Glutamatergic neuron (in vitro differentiated cells): ENCODE results near the gene TOX2. TPM values are rescaled to one million over a fixed set of nuclear protein-coding genes. Genes with fewer than 3 reads are reported as not detected.

ENCODE experiments used
- DNase-seq: peaks from one replicate; pipeline ENCODE4 v3.0.0; 2022
- H3K27ac Mint-ChIP-seq: one replicate; pipeline ENCODE4 v1.8.0; 2020; ENCODE audit warnings: mild to moderate bottlenecking, mixed read lengths, inconsistent platforms; ENCODE audit not compliant: unreplicated experiment
- H3K27me3 Mint-ChIP-seq: one replicate; pipeline ENCODE4 v1.8.0; 2020; ENCODE audit warnings: mild to moderate bottlenecking, moderate library complexity, mixed read lengths, inconsistent platforms; ENCODE audit not compliant: unreplicated experiment
- H3K36me3 Mint-ChIP-seq: one replicate; pipeline ENCODE4 v1.8.0; 2020; ENCODE audit warnings: mild to moderate bottlenecking, mixed read lengths, inconsistent platforms; ENCODE audit not compliant: unreplicated experiment
- H3K4me1 Mint-ChIP-seq: one replicate; pipeline ENCODE4 v1.8.0; 2020; ENCODE audit warnings: mild to moderate bottlenecking, low read depth, mixed read lengths, inconsistent platforms; ENCODE audit not compliant: unreplicated experiment
- H3K4me3 Mint-ChIP-seq: one replicate; pipeline ENCODE4 v1.8.0; 2020; ENCODE audit warnings: mild to moderate bottlenecking, mixed read lengths, inconsistent platforms; ENCODE audit not compliant: unreplicated experiment
- H3K9me3 Mint-ChIP-seq: one replicate; pipeline ENCODE4 v1.8.0; 2020; ENCODE audit warnings: mild to moderate bottlenecking, moderate library complexity, mixed read lengths, inconsistent platforms; ENCODE audit not compliant: unreplicated experiment
- total RNA-seq: library from RNA; stranded (reverse); fragmentation: NEBNext Ultra II Directional; extraction: Animal tissue kit (Norgen Biotek cat#: 25700); gene quantifications from one replicate; pipeline ENCODE4 v1.2.1, GENCODE V29; 2021; ENCODE audit not compliant: unreplicated experiment
- TF ChIP-seq, protein P1 (sequence below): fragments of 200-600 bp; sonication (generic); IDR thresholded peaks from one replicate; pipeline ENCODE4 v1.5.0; 2021; ENCODE audit not compliant: partially characterized antibody, unreplicated experiment

TOX2 gene
- total RNA-seq, 1 donor from 2014 or later, result 11.0 TPM

DNA sequence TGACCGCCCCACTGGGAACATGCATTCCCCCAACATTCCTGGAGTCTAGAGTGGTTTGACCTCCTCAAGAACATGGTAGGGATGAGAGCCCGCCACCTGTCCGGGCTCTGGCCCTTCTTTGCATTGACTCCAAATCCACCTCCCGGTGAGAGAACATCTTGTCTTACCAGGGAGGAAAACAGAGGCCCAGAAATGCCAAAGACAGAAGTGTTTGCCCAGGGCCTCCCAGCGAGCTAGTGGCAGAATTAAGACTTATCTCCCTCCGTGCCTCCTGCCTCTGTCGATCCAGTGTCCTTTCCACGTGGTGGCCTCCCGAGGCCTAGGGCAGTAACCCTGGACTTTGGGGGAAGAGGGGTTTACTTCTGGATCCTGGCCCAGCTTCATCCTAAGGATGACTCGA, 137.5 kb downstream of the TOX2 start:
- TF ChIP-seq, protein P1, sequence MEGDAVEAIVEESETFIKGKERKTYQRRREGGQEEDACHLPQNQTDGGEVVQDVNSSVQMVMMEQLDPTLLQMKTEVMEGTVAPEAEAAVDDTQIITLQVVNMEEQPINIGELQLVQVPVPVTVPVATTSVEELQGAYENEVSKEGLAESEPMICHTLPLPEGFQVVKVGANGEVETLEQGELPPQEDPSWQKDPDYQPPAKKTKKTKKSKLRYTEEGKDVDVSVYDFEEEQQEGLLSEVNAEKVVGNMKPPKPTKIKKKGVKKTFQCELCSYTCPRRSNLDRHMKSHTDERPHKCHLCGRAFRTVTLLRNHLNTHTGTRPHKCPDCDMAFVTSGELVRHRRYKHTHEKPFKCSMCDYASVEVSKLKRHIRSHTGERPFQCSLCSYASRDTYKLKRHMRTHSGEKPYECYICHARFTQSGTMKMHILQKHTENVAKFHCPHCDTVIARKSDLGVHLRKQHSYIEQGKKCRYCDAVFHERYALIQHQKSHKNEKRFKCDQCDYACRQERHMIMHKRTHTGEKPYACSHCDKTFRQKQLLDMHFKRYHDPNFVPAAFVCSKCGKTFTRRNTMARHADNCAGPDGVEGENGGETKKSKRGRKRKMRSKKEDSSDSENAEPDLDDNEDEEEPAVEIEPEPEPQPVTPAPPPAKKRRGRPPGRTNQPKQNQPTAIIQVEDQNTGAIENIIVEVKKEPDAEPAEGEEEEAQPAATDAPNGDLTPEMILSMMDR, result no peak
- no peak for DNase-seq
- Mint-ChIP-seq H3K27me3 (peaks cover 5% of the 10 kb centered on the region), H3K9me3 (no peaks in the 10 kb centered on the region), H3K27ac (no peak overlapping the region), H3K36me3 (no peaks in the 10 kb centered on the region), H3K4me1 (no peaks in the 10 kb centered on the region), H3K4me3 (no peak overlapping the region)

DNA sequence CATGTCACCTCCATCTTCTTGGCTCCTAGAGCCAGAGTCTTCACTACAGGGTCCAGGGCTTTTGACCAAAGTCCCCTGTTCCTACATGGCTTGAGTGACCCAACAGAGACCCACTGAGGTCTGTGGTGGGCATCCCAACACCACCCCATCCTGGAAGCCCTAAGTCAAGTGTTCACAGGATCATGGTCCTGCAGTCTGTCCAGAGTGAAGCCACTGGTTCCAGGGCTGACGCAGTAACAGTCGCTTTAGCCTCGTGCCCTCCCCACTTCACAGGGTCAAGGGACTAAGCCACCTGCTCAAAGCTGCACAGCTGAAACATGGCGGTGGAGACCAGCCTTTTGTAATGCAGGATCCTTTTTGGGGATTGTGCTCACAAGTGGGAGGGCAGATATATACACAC, 138.4 kb downstream of the TOX2 start:
- Mint-ChIP-seq H3K27me3 (peaks cover 5% of the 10 kb centered on the region), H3K9me3 (no peaks in the 10 kb centered on the region), H3K4me3 (no peak overlapping the region), H3K27ac (no peak overlapping the region), H3K4me1 (no peaks in the 10 kb centered on the region), H3K36me3 (no peaks in the 10 kb centered on the region)
- TF ChIP-seq, protein P1, result no peak
- no peak for DNase-seq

DNA sequence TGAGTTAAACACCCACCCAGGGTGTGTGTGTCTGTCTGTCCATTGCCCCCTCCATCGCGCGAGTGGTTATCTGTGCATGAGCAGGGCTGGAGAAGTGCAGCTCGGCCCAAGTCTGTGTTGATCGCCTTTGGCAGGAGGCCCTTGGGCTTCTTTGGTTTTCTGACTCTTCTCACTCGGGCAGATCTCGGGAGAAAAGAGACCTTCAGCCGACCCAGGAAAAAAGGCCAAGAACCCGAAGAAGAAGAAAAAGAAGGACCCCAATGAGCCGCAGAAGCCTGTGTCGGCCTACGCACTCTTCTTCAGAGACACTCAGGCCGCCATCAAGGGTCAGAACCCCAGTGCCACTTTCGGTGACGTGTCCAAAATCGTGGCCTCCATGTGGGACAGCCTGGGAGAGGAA, 139.5 kb downstream of the TOX2 start:
- Mint-ChIP-seq H3K27me3 (peaks cover 5% of the 10 kb centered on the region), H3K36me3 (peaks cover 9% of the 10 kb centered on the region), H3K9me3 (no peaks in the 10 kb centered on the region), H3K4me1 (no peaks in the 10 kb centered on the region), H3K4me3 (no peak overlapping the region), H3K27ac (no peak overlapping the region)
- TF ChIP-seq, protein P1, result no peak
- no peak for DNase-seq

DNA sequence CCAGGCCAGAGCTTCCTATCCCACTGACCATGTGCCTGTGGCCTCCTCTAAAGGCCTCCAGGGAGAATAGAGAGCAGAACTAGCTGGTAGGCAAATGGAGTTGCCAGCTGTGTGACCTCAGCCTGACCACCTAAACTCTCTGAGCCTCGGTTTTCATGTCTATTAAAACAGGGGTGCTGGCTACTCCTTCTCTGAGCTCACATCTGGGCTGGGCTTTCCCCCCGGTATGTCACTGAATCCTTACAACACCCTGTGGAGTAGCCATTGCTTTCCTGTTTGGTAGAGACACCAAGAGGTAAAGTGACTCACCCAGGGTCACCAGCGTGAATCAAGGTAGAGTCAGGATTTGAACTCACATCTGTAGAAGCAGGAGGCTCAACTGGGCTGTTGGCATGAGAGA, 140.2 kb downstream of the TOX2 start:
- no peak overlapping the region for H3K27ac Mint-ChIP-seq
- no peaks in the 10 kb centered on the region for H3K9me3 Mint-ChIP-seq
- TF ChIP-seq, protein P1, result no peak
- peaks cover 11% of the 10 kb centered on the region for H3K36me3 Mint-ChIP-seq
- no peak for DNase-seq
- no peak overlapping the region for H3K4me3 Mint-ChIP-seq
- H3K27me3 Mint-ChIP-seq, result peaks cover 3% of the 10 kb centered on the region
- no peaks in the 10 kb centered on the region for H3K4me1 Mint-ChIP-seq

DNA sequence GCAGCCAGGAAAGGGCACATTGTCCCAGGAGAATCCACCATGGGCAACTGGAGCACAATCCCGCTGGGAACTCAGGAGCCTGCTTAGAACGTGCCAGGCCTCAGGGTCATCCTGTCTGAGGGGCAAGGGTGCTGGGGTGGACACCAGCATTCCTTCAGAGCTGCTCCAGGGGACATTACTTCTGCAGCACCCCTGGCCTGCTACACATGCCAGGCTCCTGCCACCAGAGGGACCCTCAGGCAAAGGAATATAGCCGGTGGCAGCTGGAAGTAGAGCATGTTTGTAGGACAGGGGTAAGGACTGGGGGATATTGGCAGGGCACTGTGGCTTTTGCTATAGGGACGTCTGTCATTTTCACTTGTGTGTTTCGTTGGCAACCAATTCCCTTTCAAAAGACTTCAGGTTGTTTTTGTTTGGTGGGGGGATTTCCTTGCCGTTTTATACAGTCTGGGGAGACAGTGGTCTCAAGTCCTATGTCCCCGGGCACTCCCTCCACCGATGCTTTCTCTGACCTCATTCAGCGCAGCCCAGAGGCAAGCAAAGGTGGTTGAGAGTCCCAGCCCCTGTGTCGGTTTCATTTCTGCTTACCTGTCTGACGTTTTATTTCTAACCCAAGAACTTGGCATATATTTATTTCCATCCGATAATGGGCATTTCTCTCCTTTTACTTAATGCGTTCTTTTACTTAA, 141.5 kb downstream of the TOX2 start:
- no peaks in the 10 kb centered on the region for H3K4me1 Mint-ChIP-seq
- TF ChIP-seq, protein P1, result peak; percentile 41
- no peak overlapping the region for H3K4me3 Mint-ChIP-seq
- H3K27me3 Mint-ChIP-seq, result peaks cover 3% of the 10 kb centered on the region
- peak; percentile 48 for DNase-seq
- no peaks in the 10 kb centered on the region for H3K9me3 Mint-ChIP-seq
- no peak overlapping the region for H3K27ac Mint-ChIP-seq
- peaks cover 17% of the 10 kb centered on the region for H3K36me3 Mint-ChIP-seq
